ENCODE measurements around the gene AKR1D1.
"Not testable (repeated sequence)": the region's sequence is repeated elsewhere in the genome, so short reads cannot be mapped to it uniquely, and the experiment has no call there.

The AKR1D1 gene

DNA sequence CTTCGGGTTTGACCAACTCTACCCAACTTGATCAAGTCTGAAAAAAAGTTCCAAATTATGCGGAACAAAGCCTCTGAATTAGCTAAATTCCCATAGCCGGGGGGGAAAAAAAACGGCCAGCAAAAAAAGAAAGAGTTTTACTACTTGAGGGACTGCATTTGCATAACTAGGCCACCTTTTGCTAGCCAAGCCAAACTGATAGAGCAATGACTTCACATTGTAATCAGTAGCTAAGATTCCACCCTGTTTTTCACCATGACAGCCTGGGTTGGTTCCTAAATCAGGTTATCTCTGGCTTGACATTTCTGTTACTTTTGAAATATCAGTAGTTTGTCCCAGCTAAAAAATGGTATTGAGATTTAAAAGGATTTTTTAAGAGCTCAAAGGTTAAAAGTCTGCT lies 43.0 kb upstream of the AKR1D1 start:
- no peaks in the 10 kb centered on the region for H4K20me1 ChIP-seq (ENCODE audit: insufficient read depth, low read length)
- H3K79me2 ChIP-seq (ENCODE audit: low read length): no peaks in the 10 kb centered on the region
- H3K9ac ChIP-seq (ENCODE audit: low read length): no peak overlapping the region
- TF ChIP-seq EZH2phosphoT487 (IDR thresholded peaks at IDR 0.05; ENCODE audit: low read length): no peak
- TF ChIP-seq, protein P1, sequence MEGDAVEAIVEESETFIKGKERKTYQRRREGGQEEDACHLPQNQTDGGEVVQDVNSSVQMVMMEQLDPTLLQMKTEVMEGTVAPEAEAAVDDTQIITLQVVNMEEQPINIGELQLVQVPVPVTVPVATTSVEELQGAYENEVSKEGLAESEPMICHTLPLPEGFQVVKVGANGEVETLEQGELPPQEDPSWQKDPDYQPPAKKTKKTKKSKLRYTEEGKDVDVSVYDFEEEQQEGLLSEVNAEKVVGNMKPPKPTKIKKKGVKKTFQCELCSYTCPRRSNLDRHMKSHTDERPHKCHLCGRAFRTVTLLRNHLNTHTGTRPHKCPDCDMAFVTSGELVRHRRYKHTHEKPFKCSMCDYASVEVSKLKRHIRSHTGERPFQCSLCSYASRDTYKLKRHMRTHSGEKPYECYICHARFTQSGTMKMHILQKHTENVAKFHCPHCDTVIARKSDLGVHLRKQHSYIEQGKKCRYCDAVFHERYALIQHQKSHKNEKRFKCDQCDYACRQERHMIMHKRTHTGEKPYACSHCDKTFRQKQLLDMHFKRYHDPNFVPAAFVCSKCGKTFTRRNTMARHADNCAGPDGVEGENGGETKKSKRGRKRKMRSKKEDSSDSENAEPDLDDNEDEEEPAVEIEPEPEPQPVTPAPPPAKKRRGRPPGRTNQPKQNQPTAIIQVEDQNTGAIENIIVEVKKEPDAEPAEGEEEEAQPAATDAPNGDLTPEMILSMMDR (IDR thresholded peaks at IDR 0.05; ENCODE audit: low read length): no peak
- no peak for TF ChIP-seq EZH2 (optimal IDR thresholded peaks at IDR 0.05; ENCODE audit: low read depth, low read length)
- no peaks in the 10 kb centered on the region for H3K9me2 ChIP-seq (replicated peaks; ENCODE audit: insufficient read depth, low read length)
- peaks cover 9% of the 10 kb centered on the region; the same call in 1 of the 2 replicates for H3F3A ChIP-seq (ENCODE audit: insufficient read depth, low read length)
- H3K27ac ChIP-seq (ENCODE audit: low read length): no peak overlapping the region
- no peak overlapping the region for H3K4me3 ChIP-seq (ENCODE audit: low read length)
- no peak overlapping the region for H2AFZ ChIP-seq (ENCODE audit: low read length)
- peaks cover 23% of the 10 kb centered on the region for H3K4me1 ChIP-seq (ENCODE audit: low read length)
- no peak overlapping the region for H3K4me2 ChIP-seq (ENCODE audit: low read depth, low read length)
- no peaks in the 10 kb centered on the region for H3K27me3 ChIP-seq (replicated peaks; ENCODE audit: insufficient read depth, low read length)
- H3K9me3 ChIP-seq (replicated peaks; ENCODE audit: insufficient read depth, low read length): no peaks in the 10 kb centered on the region
- no peaks in the 10 kb centered on the region for H3K36me3 ChIP-seq (replicated peaks; ENCODE audit: insufficient read depth, low read length)
- DNase-seq: no peak

DNA sequence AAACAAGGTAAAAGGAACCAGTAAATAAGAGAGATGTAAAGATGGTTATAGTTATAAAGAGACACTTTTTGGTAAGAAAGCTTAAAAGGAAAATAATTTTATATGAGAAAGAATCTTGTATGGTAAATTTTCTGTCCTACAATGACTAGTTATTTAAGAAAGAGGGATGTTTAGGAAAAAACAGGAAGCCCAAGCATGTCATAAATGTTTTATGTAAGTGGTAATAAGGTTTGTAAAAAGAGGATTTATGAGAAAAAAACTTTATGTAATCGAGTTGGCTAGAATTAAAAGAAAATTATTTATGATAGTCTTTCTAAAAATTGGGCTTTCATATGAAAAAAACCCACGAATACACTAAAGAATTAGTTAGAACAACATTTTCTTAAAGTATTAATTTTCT lies 40.1 kb upstream of the AKR1D1 start:
- Histone ChIP-seq H2AFZ (ENCODE audit: low read length) (no peak overlapping the region), H3K4me2 (ENCODE audit: low read depth, low read length) (no peak overlapping the region), H3K79me2 (ENCODE audit: low read length) (no peaks in the 10 kb centered on the region), H3K4me1 (ENCODE audit: low read length) (peaks cover 13% of the 10 kb centered on the region), H3K36me3 (replicated peaks; ENCODE audit: insufficient read depth, low read length) (no peaks in the 10 kb centered on the region), H3K9me3 (replicated peaks; ENCODE audit: insufficient read depth, low read length) (no peaks in the 10 kb centered on the region), H4K20me1 (ENCODE audit: insufficient read depth, low read length) (no peaks in the 10 kb centered on the region), H3K9ac (ENCODE audit: low read length) (no peak overlapping the region), H3F3A (ENCODE audit: insufficient read depth, low read length) (0 out of 2 replicates have a peak, but pooled peaks cover 5% of the 10 kb centered on the region), H3K27ac (ENCODE audit: low read length) (no peak overlapping the region), H3K4me3 (ENCODE audit: low read length) (no peak overlapping the region), H3K9me2 (replicated peaks; ENCODE audit: insufficient read depth, low read length) (no peaks in the 10 kb centered on the region), H3K27me3 (replicated peaks; ENCODE audit: insufficient read depth, low read length) (no peaks in the 10 kb centered on the region)
- DNase-seq: no peak
- TF ChIP-seq EZH2 (optimal IDR thresholded peaks at IDR 0.05; ENCODE audit: low read depth, low read length) (no peak), EZH2phosphoT487 (IDR thresholded peaks at IDR 0.05; ENCODE audit: low read length) (no peak)
- TF ChIP-seq, protein P1 (IDR thresholded peaks at IDR 0.05; ENCODE audit: low read length): no peak

DNA sequence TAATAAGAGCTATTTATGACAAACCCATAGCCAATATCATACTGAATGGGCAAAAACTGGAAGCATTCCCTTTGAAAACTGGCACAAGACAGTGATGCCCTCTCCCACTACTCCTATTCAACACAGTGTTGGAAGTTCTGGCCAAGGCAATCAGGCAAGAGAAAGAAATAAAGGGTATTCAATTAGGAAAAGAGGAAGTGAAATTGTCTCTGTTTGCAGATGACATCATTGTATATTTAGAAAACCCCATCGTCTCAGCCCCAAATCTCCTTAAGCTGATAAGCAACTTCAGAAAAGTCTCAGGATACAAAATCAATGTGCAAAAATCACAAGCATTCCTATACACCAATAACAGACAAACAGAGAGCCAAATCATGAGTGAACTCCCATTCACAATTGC lies 36.2 kb upstream of the AKR1D1 start:
- H3F3A ChIP-seq (ENCODE audit: insufficient read depth, low read length); H3K4me2 ChIP-seq (ENCODE audit: low read depth, low read length); H4K20me1 ChIP-seq (ENCODE audit: insufficient read depth, low read length); H3K9ac ChIP-seq (ENCODE audit: low read length); H3K27ac ChIP-seq (ENCODE audit: low read length); DNase-seq; H3K9me3 ChIP-seq (replicated peaks; ENCODE audit: insufficient read depth, low read length); H3K4me3 ChIP-seq (ENCODE audit: low read length); H2AFZ ChIP-seq (ENCODE audit: low read length); H3K9me2 ChIP-seq (replicated peaks; ENCODE audit: insufficient read depth, low read length); H3K27me3 ChIP-seq (replicated peaks; ENCODE audit: insufficient read depth, low read length); H3K36me3 ChIP-seq (replicated peaks; ENCODE audit: insufficient read depth, low read length); H3K4me1 ChIP-seq (ENCODE audit: low read length); H3K79me2 ChIP-seq (ENCODE audit: low read length): not testable (repeated sequence)

DNA sequence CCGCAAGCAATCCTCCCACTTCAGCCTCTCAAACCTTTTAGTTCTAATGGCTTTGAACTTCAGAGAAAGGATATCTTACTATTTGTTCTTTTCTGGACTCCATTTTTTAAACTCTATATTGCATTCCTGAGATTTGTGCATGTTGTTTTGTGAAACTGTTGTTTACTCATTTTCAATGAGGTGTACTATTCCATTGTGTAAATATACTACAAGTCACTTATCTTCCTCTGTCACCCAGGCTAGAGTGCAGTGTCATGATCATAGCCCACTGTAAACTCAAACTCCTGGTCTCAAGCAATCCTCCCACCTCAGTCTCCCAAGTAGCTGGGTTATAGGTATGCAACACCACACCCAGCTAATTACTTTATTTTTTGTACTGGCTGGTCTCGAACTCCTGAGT lies 31.4 kb upstream of the AKR1D1 start:
- H3K36me3 ChIP-seq (replicated peaks; ENCODE audit: insufficient read depth, low read length): no peaks in the 10 kb centered on the region
- H2AFZ ChIP-seq (ENCODE audit: low read length): no peak overlapping the region
- peaks cover 2% of the 10 kb centered on the region; the same call in 1 of the 2 replicates for H3K4me1 ChIP-seq (ENCODE audit: low read length)
- no peak overlapping the region for H3K9ac ChIP-seq (ENCODE audit: low read length)
- H3K79me2 ChIP-seq (ENCODE audit: low read length): no peaks in the 10 kb centered on the region
- TF ChIP-seq EZH2 (optimal IDR thresholded peaks at IDR 0.05; ENCODE audit: low read depth, low read length) (no peak), EZH2phosphoT487 (IDR thresholded peaks at IDR 0.05; ENCODE audit: low read length) (no peak)
- TF ChIP-seq, protein P1 (IDR thresholded peaks at IDR 0.05; ENCODE audit: low read length): no peak
- H3K4me3 ChIP-seq (ENCODE audit: low read length): no peak overlapping the region
- no peak for DNase-seq
- H4K20me1 ChIP-seq (ENCODE audit: insufficient read depth, low read length): no peaks in the 10 kb centered on the region
- H3F3A ChIP-seq (ENCODE audit: insufficient read depth, low read length): no peaks in the 10 kb centered on the region
- H3K27me3 ChIP-seq (replicated peaks; ENCODE audit: insufficient read depth, low read length): no peaks in the 10 kb centered on the region
- no peaks in the 10 kb centered on the region for H3K9me2 ChIP-seq (replicated peaks; ENCODE audit: insufficient read depth, low read length)
- H3K4me2 ChIP-seq (ENCODE audit: low read depth, low read length): no peak overlapping the region
- no peaks in the 10 kb centered on the region for H3K9me3 ChIP-seq (replicated peaks; ENCODE audit: insufficient read depth, low read length)
- no peak overlapping the region for H3K27ac ChIP-seq (ENCODE audit: low read length)
